Mesothelial cell of epicardium (in vitro differentiated cells): ENCODE data around the gene HLA-F. TPM values are rescaled to one million over a fixed set of nuclear protein-coding genes. Genes with fewer than 3 reads are reported as not detected.
A peak's percentile ranks its signal among the peaks of the same experiment; 100 is the strongest.

Experiments
- DNase-seq, 2 experiments: peaks; one replicate each; pipeline ENCODE4 v3.0.0; 2021; ENCODE audit warnings: low spot score in 2 of 2; ENCODE audit not compliant: unreplicated experiment in 2 of 2
- H3K27ac Mint-ChIP-seq: 2 replicates; pipeline ENCODE4 v1.8.0; 2021; ENCODE audit warnings: mixed read lengths
- H3K27me3 Mint-ChIP-seq: 2 replicates; pipeline ENCODE4 v1.8.0; 2021; ENCODE audit warnings: low read depth, mixed read lengths
- H3K36me3 Mint-ChIP-seq: 2 replicates; pipeline ENCODE4 v1.8.0; 2021; ENCODE audit warnings: mixed read lengths
- H3K4me1 Mint-ChIP-seq: 2 replicates; pipeline ENCODE4 v1.8.0; 2021; ENCODE audit warnings: mixed read lengths
- H3K4me3 Mint-ChIP-seq: 2 replicates; pipeline ENCODE4 v1.8.0; 2021; ENCODE audit warnings: mild to moderate bottlenecking, moderate library complexity, mixed read lengths
- H3K9me3 Mint-ChIP-seq: 2 replicates; pipeline ENCODE4 v1.8.0; 2021; ENCODE audit warnings: mixed read lengths
- CTCF ChIP-seq: fragments of 200-600 bp; sonication (generic); IDR thresholded peaks from one replicate; pipeline ENCODE4 v1.5.0; 2021; ENCODE audit warnings: antibody characterized with exemption; ENCODE audit not compliant: unreplicated experiment
- total RNA-seq: library from RNA; stranded (reverse); gene quantifications from 3 replicates; pipeline ENCODE4 v1.2.1, GENCODE V29; 2021

Gene HLA-F
- total RNA-seq, 1 donor from 2014 or later, result 2.1 TPM

GRCh38 chr6:29749668-29750067 lies 26.4 kb downstream of the HLA-F start:
- Mint-ChIP-seq H3K4me1 (peaks cover 11% of the 10 kb centered on the region), H3K4me3 (peak overlapping the region; percentile 82), H3K36me3 (no peaks in the 10 kb centered on the region), H3K27me3 (peaks cover 92% of the 10 kb centered on the region), H3K27ac (no peak overlapping the region), H3K9me3 (no peaks in the 10 kb centered on the region)
- TF ChIP-seq CTCF, result no peak
- no peak for DNase-seq

GRCh38 chr6:29750709-29751108 lies 27.5 kb downstream of the HLA-F start:
- Mint-ChIP-seq H3K36me3 (no peaks in the 10 kb centered on the region), H3K27me3 (peaks cover 91% of the 10 kb centered on the region), H3K9me3 (no peaks in the 10 kb centered on the region), H3K4me1 (peaks cover 11% of the 10 kb centered on the region), H3K27ac (no peak overlapping the region), H3K4me3 (no peak overlapping the region)
- TF ChIP-seq CTCF, result no peak
- no peak for DNase-seq

- no peaks in the 10 kb centered on the region for H3K36me3 Mint-ChIP-seq
- peaks cover 91% of the 10 kb centered on the region for H3K27me3 Mint-ChIP-seq
- H3K4me1 Mint-ChIP-seq, result peaks cover 11% of the 10 kb centered on the region
- DNase-seq, result no peak
- no peaks in the 10 kb centered on the region for H3K9me3 Mint-ChIP-seq
- no peak overlapping the region for H3K27ac Mint-ChIP-seq
- no peak for TF ChIP-seq CTCF
- peak overlapping the region; percentile 2 for H3K4me3 Mint-ChIP-seq
Measured at GRCh38 chr6:29751480-29751879, 28.2 kb downstream of the HLA-F start.

GRCh38 chr6:29752451-29753308 lies 29.4 kb downstream of the HLA-F start:
- H3K27me3 Mint-ChIP-seq, result peaks cover 88% of the 10 kb centered on the region
- H3K4me3 Mint-ChIP-seq, result peak overlapping the region; percentile 83
- peaks cover 11% of the 10 kb centered on the region for H3K4me1 Mint-ChIP-seq
- DNase-seq, result peak; percentile 59 to 85
- H3K9me3 Mint-ChIP-seq, result no peaks in the 10 kb centered on the region
- peak overlapping the region; percentile 69 for H3K27ac Mint-ChIP-seq
- no peaks in the 10 kb centered on the region for H3K36me3 Mint-ChIP-seq
- peak; percentile 68 for TF ChIP-seq CTCF

- no peak for DNase-seq
- peaks cover 82% of the 10 kb centered on the region for H3K27me3 Mint-ChIP-seq
- H3K4me1 Mint-ChIP-seq, result peaks cover 6% of the 10 kb centered on the region
- H3K4me3 Mint-ChIP-seq, result peak overlapping the region; percentile 83
- no peaks in the 10 kb centered on the region for H3K9me3 Mint-ChIP-seq
- H3K36me3 Mint-ChIP-seq, result no peaks in the 10 kb centered on the region
- TF ChIP-seq CTCF, result peak; percentile 1
- peak overlapping the region; percentile 69 for H3K27ac Mint-ChIP-seq
Measured at GRCh38 chr6:29753309-29753644, 30.0 kb downstream of the HLA-F start.
